GM18499 (cell line): ENCODE measurements around the gene GSN.

Experiments
- ATAC-seq: cut with Tn5 transposase; IDR thresholded peaks from one replicate; pipeline ENCODE4 v1.9.1; 2021; ENCODE audit warnings: moderate number of reproducible peaks; ENCODE audit not compliant: insufficient read depth, unreplicated experiment

GSN gene

DNA sequence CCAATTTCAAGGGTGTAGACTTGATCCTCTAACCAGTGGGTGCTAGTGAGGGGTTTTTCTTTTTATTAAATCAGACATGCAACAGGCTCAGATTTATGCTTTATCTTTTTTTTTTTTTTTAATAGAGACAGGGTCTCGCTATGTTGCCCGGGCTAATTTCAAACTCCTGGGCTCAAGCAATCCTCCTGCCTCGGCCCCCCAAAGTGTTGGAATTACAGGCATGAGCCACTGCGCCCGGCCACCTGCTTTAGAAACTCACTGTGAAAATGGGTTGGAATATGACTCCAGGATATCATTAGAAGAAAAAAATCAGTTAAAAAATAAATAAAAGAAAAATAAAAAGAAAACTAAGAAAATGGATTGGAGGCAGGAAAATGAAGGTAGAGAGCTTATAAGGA lies 51.4 kb downstream of the GSN start:
- ATAC-seq, result no peak

DNA sequence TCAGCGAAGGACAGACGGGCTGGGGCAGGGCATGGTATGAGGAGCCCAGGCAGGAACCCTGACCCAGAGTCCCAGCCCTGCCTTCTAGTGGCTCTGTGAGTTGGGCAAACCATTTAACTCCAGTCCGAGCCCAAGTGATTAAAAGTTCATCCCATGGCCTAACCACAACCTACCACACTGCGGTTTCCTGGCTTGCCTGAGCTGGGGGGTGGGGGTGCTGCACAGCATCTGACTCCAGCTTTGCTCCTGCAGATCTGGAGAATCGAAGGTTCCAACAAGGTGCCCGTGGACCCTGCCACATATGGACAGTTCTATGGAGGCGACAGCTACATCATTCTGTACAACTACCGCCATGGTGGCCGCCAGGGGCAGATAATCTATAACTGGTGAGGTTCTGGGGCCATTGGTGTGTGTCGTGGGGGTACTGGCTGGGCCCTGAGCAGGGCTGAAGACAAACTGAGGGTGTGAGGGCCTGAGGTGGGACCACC lies 53.1 kb downstream of the GSN start:
- ATAC-seq, result no peak

DNA sequence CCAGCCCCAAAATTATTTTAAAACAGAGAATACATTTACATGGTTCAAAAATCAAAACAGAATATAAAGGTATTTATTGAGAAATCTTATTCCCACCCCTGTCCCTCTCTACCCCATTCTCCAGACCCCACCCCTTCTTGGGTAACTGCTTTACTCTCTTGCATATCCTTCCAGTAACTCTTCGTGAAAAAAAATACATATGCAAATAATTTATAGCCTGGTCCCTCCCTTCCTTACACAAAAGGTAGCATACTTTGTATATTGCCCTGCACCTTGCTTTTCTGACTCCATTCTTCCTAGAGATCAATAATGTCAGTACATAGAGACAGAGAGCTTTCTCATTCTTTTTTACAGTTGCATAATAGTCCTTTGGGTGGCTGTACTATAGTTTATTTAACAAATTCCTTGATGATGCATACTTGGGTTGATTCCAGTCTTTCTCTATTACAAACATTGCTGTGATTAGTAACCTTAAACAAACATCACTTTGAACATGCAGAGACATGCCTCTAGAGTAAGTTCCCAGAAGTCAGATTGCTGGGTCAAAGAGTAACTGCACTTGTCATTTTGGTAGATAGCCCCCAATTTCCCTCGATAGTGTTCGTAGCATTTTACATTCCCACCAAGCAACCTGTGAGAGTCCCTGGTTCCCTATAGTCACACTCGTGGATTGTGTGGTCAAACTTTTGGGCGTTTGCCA lies 54.2 kb downstream of the GSN start:
- ATAC-seq, result no peak

DNA sequence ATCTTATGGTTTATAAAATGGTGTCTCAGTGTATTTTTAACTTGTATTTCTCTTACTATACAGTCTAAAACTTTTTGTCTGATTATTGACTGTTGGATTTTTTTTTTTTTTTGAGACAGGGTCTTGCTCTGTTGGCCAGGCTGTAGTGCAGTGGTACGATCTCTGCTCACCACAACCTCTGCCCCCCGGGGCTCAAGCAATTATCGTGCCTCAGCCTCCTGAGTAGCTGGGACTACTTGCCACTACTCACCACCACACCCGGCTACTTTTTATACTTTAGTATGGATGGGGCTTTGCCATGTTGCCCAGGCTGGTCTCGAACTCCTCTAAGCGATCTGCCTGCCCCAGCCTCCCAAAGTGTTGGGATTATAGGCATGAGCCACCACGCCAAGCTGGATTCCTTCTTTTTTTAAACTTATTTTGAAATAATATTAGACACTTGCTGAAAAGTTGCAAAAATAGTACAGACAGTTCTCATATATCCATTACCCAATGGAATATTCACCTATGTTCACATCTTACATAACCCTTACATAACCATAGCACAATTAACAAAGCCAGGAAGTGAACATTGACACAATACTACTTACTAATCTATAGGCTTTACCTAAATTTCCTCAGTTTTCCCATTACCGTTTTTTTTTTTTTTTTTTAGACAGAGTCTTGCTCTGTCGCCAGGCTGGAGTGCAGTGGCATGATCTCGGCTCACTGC lies 54.9 kb downstream of the GSN start:
- no peak for ATAC-seq

DNA sequence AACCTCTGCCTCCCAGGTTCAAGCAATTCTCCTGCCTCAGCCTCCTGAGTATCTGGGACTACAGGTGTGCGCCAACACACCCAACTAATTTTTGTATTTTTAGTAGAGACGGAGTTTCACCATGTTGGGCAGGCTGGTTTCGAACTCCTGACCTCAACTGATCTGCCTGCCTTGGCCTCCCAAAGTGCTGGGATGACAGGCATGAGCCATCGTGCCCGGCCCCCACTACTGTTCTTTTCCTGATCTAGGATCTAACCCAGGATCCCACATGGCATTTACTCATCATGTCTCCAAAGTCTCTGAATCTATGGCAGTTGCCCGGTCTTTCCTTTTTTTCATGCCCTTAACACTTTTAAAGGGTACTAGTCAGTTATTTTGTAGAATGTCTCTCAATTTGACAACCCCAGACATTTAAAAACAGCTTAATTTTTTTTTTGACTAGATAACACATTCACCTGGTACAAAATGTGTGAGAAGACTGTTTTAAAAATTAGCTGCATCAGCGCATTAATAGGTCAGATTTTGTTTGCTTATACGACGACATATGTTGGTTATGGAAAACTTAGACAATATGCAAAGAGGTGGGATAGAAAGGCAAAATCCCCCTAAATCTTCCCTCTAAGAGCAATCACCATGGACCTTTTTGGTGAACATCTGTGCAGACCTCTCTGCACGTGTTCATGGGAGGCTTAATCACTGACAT lies 55.6 kb downstream of the GSN start:
- no peak for ATAC-seq

DNA sequence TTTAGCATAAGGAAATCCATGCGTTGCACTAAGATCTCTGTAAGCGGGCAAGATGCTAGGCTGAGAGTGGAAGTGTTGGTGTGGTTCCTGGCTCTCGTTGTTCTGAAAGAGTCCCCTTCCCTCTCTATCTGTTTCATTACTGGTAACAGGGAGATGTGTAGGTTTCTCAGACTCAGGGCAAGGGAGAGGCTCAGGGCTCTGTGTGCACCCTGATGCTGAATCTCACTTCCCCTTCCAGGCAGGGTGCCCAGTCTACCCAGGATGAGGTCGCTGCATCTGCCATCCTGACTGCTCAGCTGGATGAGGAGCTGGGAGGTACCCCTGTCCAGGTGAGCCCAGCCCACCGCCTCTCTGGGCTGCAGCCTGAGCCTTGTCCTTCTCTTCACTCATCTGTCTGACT lies 56.4 kb downstream of the GSN start:
- no peak for ATAC-seq

DNA sequence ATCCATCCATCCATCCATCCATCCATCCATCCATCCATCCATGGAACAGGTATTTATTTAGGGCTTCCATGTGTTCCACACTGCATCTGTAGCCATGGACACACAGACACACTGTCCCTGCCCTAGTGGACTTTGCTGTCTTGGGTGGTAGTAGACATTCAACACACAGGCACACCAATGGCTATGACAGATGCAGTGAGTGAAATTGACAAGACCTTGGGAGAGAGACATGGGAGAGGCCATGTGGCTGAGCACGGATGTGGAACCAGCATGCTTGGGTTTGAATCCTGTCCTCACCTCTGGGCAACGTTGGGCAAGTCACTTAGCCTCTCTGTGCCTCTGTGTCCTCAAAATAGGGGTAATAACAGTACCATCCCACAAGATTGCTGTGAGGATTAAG lies 56.8 kb downstream of the GSN start:
- ATAC-seq, result no peak

DNA sequence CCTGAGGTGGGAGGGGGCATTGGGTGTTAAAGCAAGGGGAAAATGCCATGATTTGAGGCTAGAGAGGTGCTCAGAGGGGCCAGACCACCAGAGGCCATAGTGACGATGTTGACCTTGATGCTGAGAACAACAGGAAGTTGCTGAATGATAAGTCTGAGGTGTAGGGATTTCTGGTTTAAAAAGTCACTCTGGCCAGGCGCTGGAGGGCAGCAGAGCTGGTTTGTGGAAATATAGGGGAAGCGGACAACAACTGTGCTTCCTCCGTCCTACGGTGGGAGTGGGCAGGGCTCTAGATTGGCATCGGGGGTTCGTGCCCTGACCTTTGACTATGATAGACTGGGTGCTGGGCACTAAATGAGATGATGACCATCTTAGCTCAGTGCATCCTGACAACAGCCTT lies 57.4 kb downstream of the GSN start:
- ATAC-seq, result no peak

DNA sequence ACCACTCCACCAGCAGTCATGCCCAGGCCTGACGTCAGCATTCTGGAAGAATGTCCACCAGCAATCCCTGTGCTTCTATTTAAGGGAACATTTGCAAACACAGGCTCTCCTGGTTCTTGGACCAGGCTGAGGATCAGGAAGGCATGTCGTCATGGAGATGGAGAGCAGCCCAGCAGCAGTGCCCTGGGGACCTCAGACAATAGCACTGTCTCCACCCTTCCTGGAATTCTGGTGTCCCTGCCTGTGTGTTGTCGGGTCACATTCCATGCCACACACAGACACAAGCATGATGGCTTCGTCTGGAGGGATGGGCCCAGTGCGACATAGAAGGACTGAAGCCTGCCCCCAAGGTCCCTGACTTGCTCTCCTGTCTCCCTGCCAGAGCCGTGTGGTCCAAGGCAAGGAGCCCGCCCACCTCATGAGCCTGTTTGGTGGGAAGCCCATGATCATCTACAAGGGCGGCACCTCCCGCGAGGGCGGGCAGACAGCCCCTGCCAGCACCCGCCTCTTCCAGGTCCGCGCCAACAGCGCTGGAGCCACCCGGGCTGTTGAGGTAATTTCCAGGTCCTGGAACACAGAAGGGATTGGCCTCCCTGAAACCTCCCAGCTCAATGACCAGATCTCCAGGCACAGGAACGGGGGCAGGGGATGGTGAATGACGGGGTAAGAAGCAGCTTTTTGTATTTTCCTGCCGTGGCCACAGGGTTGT lies 58.3 kb downstream of the GSN start:
- ATAC-seq, result no peak

DNA sequence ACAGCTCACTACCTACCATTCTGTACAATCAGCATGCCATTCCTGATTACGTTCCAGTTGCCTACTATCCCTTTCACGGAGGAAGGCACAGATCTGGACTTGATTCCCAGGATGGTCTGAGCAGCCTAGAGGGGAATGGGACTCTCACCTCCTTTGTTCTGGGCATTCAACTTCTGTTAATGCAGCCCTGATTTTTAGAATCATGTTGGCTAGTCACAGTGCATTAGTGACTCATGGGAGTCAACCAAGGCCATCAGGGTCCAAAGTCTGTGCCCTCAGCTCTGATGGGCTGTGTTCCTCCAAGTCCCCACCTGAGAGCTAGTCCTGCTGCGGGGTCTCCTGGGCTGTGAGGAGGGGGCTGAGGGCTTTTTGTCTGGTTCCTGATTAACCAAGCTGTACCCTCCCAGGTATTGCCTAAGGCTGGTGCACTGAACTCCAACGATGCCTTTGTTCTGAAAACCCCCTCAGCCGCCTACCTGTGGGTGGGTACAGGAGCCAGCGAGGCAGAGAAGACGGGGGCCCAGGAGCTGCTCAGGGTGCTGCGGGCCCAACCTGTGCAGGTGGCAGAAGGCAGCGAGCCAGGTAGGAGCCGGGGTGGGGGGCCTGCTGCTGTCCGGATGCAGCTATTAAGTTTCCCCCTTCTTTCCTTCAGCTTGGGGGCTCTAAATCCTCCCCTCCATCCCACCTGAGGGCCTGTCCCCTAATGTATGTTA lies 59.1 kb downstream of the GSN start:
- ATAC-seq, result no peak

DNA sequence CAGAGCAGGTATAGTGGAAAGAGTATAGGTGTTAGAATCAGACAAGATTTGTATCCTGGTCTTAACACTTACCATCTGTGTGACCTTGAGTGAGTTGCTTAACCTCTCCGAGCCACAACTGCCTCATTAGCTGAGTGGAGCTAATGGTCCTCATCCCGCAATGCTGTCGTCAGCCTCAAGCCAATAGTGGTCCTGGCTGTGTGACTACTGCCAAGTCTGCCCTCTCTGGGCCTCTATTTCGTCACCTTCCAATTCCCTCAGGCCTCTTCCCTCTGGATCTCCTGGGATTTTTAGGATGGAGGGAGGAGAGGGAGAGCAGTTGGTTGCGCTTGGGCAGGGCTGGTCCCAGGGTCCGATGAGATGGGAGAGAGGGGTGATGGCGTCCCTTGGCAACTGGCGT lies 60.5 kb downstream of the GSN start:
- no peak for ATAC-seq

DNA sequence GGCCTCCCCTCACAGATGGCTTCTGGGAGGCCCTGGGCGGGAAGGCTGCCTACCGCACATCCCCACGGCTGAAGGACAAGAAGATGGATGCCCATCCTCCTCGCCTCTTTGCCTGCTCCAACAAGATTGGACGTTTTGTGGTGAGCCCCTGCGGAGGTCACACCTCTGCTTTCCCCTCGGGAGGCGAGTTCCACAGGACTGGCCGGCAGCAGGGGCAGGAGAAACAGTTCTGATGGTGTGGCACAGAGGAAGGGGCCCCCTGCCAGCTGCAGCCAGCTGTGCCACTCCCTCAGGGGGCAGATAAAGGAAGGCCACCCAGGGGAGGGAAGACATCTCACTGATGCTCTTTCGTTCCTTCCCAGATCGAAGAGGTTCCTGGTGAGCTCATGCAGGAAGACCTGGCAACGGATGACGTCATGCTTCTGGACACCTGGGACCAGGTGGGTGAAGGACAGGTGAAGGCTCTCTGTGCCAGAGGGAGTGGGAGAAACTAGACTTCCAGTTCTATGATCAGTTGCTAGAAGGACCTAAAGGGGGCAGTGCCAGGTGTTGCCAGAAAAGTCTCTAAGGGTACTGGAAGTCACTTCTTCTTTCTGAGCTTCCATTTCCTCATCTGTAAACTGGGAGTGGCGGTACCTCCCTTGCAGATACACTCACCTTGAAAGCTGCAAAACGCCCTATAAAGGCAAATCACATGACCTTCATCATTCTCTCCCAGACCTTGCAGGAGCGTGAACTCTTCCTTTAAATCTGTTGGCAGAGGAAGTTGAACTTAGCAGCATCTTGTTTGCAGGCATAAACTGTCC lies 61.1 kb downstream of the GSN start:
- ATAC-seq, result no peak

DNA sequence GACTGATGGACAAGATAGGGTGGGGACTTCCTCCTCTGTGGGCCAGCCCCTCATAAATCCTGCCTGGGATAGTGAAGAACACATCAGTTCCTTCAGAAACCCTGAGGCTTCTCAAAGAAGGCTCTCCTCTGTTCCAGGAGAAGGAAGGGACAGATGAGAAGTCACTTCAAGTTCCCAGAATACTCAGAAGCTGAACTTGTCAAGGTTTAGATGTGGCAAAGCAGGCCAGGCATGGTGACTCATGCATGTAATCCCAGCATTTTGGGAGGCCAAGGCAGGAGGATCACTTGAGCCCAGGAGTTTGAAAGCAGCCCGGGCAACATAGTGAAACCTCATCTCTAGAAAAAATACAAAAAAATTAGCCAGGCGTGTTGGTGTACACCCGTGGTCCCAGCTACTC lies 63.6 kb downstream of the GSN start:
- ATAC-seq, result no peak

DNA sequence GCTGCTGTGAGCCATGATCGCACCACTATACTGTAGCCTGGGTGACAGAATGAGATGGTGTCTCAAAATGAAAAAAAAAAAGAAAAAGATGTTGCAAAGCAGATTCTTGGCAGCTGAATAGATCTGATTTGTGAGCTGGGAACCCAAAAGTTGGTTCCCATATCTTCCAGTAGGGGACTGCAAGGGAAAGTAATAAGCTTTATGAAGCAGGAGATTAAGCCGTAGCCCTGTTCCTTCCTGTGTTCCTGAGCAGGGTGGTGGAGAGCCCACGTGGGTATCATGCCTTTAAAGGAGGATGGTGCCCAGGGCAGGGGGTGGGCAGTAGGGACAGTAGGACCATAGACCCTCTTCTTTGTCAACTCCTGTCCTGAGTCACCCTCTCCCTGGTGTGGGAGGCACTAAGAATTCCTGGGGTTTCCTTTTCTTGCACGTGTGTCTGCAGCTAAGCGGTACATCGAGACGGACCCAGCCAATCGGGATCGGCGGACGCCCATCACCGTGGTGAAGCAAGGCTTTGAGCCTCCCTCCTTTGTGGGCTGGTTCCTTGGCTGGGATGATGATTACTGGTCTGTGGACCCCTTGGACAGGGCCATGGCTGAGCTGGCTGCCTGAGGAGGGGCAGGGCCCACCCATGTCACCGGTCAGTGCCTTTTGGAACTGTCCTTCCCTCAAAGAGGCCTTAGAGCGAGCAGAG lies 64.2 kb downstream of the GSN start:
- no peak for ATAC-seq

DNA sequence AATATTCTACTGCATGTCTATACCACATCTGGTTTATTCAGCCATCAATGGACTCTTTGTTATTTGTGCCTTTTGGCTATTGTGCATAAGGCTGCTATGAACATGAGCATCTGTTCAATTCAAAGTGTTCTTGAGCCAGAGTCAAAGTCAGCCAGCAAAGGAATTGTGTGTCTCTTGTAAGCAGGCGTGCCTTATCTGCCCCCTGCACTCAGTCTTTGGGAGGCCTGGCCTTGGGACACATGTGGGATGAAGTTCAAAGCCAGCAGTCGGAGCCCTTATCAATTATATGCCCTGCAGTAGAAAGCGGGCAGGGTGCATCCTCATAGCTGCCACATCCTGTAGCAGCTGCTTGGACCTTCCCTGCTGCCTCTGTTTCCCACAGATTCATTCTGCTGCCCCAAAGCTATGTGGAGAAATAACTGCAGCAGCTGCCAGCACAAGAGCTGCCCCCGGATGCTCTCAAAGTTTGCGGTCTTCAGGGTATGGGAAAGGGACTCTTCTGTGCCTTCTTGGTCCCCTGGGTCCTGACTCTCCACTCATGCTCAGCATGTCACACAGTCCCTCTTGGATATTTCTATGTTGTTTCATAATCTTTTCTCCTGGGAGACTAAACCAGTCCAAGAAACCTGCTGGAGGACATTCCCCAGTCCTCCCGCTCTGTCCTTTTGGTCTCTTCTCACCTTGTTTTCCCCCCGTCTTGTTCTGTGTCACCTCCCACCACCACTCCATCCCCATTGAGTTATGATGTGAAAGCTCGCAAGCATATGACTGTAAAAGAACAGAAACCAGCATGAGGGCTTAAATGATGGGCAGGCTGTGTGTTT lies 66.2 kb downstream of the GSN start:
- no peak for ATAC-seq

DNA sequence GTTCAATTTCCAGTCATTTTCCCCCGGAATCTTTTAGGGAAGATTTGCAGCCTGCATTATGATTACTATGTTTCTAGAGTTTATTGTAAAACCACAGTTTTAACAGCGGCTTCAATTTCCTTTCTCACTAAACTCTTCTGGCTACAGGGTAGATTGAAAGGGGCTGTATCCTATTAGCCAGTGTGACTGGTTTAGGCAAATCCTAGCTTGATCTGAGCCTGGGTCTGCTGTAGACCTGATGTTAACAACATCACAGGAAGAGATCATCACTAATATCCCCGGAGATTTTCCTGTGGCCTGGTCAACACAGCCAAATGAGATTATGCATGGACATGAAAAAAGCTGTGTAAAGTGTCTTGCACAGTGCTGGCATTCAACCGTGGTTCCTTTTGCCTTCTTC lies 68.7 kb downstream of the GSN start:
- ATAC-seq, result no peak

DNA sequence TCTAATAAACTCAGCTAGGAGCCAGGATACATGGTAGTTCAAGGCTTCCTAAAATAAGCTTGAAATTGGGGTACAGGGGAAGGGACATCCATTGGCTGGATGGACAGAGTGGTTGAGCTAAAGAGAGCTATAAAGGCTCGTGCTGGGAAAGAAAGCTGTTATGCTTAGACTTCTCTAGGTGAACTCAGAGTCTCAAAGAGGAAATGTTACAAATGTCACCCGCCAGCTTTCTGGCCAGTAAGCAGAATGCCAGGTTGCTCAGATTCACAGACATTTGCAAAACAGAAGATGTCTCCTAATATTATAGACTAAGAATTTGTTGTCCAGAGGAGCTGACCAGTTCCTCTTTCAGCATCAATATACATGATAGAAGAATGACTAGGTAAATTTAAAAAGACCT lies 71.5 kb downstream of the GSN start:
- ATAC-seq, result no peak
